Type B pancreatic cell (in vitro differentiated cells): ENCODE results near the gene ID1. TPM values are rescaled to one million over a fixed set of nuclear protein-coding genes. Genes with fewer than 3 reads are reported as not detected.

ENCODE experiments used
- DNase-seq: peaks from one replicate; pipeline ENCODE4 v3.0.0; 2021; ENCODE audit warnings: mixed read lengths; ENCODE audit not compliant: unreplicated experiment; ENCODE audit errors: extremely low spot score
- H3K27ac Mint-ChIP-seq: 2 replicates; pipeline ENCODE4 v1.8.0; 2021; ENCODE audit warnings: mild to moderate bottlenecking, mixed read lengths
- H3K27me3 Mint-ChIP-seq: 2 replicates; pipeline ENCODE4 v1.8.0; 2021; ENCODE audit warnings: mixed read lengths
- H3K36me3 Mint-ChIP-seq: 2 replicates; pipeline ENCODE4 v1.8.0; 2021; ENCODE audit warnings: mixed read lengths
- H3K4me1 Mint-ChIP-seq: one replicate; pipeline ENCODE4 v1.8.0; 2021; ENCODE audit warnings: mixed read lengths; ENCODE audit not compliant: unreplicated experiment
- H3K4me3 Mint-ChIP-seq: 2 replicates; pipeline ENCODE4 v1.8.0; 2021; ENCODE audit warnings: mild to moderate bottlenecking, mixed read lengths
- H3K9me3 Mint-ChIP-seq: 2 replicates; pipeline ENCODE4 v1.8.0; 2021; ENCODE audit warnings: mixed read lengths
- total RNA-seq: library from RNA; stranded (reverse); gene quantifications from 2 replicates; pipeline ENCODE4 v1.2.1, GENCODE V29; 2021; ENCODE audit warnings: low replicate concordance
- TF ChIP-seq, protein P1 (sequence below): fragments of 200-600 bp; sonication (generic); conservative IDR thresholded peaks from 2 replicates; pipeline ENCODE4 v1.5.0; 2021; ENCODE audit warnings: antibody characterized with exemption, mild to moderate bottlenecking

ID1 gene
- total RNA-seq, 1 donor from 2014 or later, result 472 TPM

- Mint-ChIP-seq H3K4me3 (peak overlapping the region; percentile 52), H3K36me3 (peaks cover 15% of the 10 kb centered on the region), H3K4me1 (peaks cover 55% of the 10 kb centered on the region), H3K9me3 (no peaks in the 10 kb centered on the region), H3K27me3 (no peaks in the 10 kb centered on the region), H3K27ac (peak overlapping the region; percentile 95)
- no peak for DNase-seq
- TF ChIP-seq, protein P1, sequence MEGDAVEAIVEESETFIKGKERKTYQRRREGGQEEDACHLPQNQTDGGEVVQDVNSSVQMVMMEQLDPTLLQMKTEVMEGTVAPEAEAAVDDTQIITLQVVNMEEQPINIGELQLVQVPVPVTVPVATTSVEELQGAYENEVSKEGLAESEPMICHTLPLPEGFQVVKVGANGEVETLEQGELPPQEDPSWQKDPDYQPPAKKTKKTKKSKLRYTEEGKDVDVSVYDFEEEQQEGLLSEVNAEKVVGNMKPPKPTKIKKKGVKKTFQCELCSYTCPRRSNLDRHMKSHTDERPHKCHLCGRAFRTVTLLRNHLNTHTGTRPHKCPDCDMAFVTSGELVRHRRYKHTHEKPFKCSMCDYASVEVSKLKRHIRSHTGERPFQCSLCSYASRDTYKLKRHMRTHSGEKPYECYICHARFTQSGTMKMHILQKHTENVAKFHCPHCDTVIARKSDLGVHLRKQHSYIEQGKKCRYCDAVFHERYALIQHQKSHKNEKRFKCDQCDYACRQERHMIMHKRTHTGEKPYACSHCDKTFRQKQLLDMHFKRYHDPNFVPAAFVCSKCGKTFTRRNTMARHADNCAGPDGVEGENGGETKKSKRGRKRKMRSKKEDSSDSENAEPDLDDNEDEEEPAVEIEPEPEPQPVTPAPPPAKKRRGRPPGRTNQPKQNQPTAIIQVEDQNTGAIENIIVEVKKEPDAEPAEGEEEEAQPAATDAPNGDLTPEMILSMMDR, result no peak
Measured at GRCh38 chr20:31568041-31568731, 36.9 kb upstream of the ID1 start.

- H3K4me3 Mint-ChIP-seq, result peak overlapping the region; percentile 52
Measured at GRCh38 chr20:31568773-31569162, 36.3 kb upstream of the ID1 start.

GRCh38 chr20:31569163-31570020 lies 35.7 kb upstream of the ID1 start:
- DNase-seq, result peak; percentile 86
- peak overlapping the region; percentile 95 for H3K27ac Mint-ChIP-seq

More at GRCh38 chr20:31568773-31569162, 36.3 kb upstream of the ID1 start:
- Mint-ChIP-seq H3K27ac (peak overlapping the region; percentile 95), H3K27me3 (no peaks in the 10 kb centered on the region), H3K4me1 (peaks cover 57% of the 10 kb centered on the region), H3K9me3 (no peaks in the 10 kb centered on the region), H3K36me3 (peaks cover 16% of the 10 kb centered on the region)
- TF ChIP-seq, protein P1, result no peak
- DNase-seq, result no peak

GRCh38 chr20:31570021-31570463 lies 35.0 kb upstream of the ID1 start:
- Mint-ChIP-seq H3K27ac (peak overlapping the region; percentile 95), H3K9me3 (no peaks in the 10 kb centered on the region), H3K4me1 (peaks cover 63% of the 10 kb centered on the region), H3K36me3 (peaks cover 12% of the 10 kb centered on the region), H3K4me3 (peak overlapping the region; percentile 51), H3K27me3 (no peaks in the 10 kb centered on the region)
- no peak for DNase-seq
- TF ChIP-seq, protein P1, result no peak

More at GRCh38 chr20:31569163-31570020, 35.7 kb upstream of the ID1 start:
- peaks cover 14% of the 10 kb centered on the region for H3K36me3 Mint-ChIP-seq
- H3K9me3 Mint-ChIP-seq, result no peaks in the 10 kb centered on the region
- TF ChIP-seq, protein P1, result peak; percentile 99
- H3K4me1 Mint-ChIP-seq, result peaks cover 63% of the 10 kb centered on the region
- H3K4me3 Mint-ChIP-seq, result peak overlapping the region; percentile 51
- H3K27me3 Mint-ChIP-seq, result no peaks in the 10 kb centered on the region

- Mint-ChIP-seq H3K27ac (peak overlapping the region; percentile 95), H3K9me3 (no peaks in the 10 kb centered on the region), H3K27me3 (no peaks in the 10 kb centered on the region), H3K4me1 (peaks cover 59% of the 10 kb centered on the region), H3K4me3 (peak overlapping the region; percentile 78), H3K36me3 (peaks cover 8% of the 10 kb centered on the region)
- no peak for DNase-seq
- TF ChIP-seq, protein P1, result no peak
Measured at GRCh38 chr20:31570735-31571617, 34.1 kb upstream of the ID1 start.
